Stimulated activated effector memory CD8-positive, alpha-beta T cell treated with anti-CD3 and anti-CD28 coated beads, Interleukin-12 subunit alpha, Interleukin-12 subunit beta, amount 100 ng/mL, for 72 hours (primary cell): Measurements from ENCODE around the gene GLIPR2.
"Not testable (repeated sequence)": the region's sequence is repeated elsewhere in the genome, so short reads cannot be mapped to it uniquely, and the experiment has no call there.

Experiments
- ATAC-seq: fragments of 150-1000 bp; cut with Tn5 transposase; 2 replicates; pipeline ENCODE4 v1.10.0; 2021
- DNase-seq, 2 donors: peaks; one replicate each; pipeline ENCODE4 v3.0.0; 2021 to 2022; ENCODE audit warnings: low spot score in 2 of 2
- H3K27ac Mint-ChIP-seq: one replicate; pipeline ENCODE4 v1.8.0; 2022; ENCODE audit warnings: mild to moderate bottlenecking, mixed read lengths
- H3K36me3 Mint-ChIP-seq: one replicate; pipeline ENCODE4 v1.8.0; 2022; ENCODE audit warnings: mild to moderate bottlenecking, mixed read lengths
- H3K4me1 Mint-ChIP-seq: one replicate; pipeline ENCODE4 v1.8.0; 2022; ENCODE audit warnings: mixed read lengths
- H3K4me3 Mint-ChIP-seq: one replicate; pipeline ENCODE4 v1.8.0; 2022; ENCODE audit warnings: mild to moderate bottlenecking, mixed read lengths
- H3K9me3 Mint-ChIP-seq: one replicate; pipeline ENCODE4 v1.8.0; 2022; ENCODE audit warnings: mixed read lengths

GLIPR2 gene

GRCh38 chr9:36177571-36177970, 41.0 kb downstream of the GLIPR2 start:
- no peak overlapping the region for H3K4me3 Mint-ChIP-seq
- DNase-seq (no peak), ATAC-seq (no peak)
- H3K27ac Mint-ChIP-seq, result no peak overlapping the region
- no peaks in the 10 kb centered on the region for H3K9me3 Mint-ChIP-seq
- H3K4me1 Mint-ChIP-seq, result no peaks in the 10 kb centered on the region
- H3K36me3 Mint-ChIP-seq, result no peaks in the 10 kb centered on the region

- ATAC-seq, H3K9me3 Mint-ChIP-seq, DNase-seq, H3K4me1 Mint-ChIP-seq, H3K36me3 Mint-ChIP-seq, H3K27ac Mint-ChIP-seq, H3K4me3 Mint-ChIP-seq: not testable (repeated sequence)
Measured at GRCh38 chr9:36180243-36180642, 43.7 kb downstream of the GLIPR2 start.

- peaks cover 38% of the 10 kb centered on the region for H3K4me1 Mint-ChIP-seq
- peaks cover 6% of the 10 kb centered on the region for H3K36me3 Mint-ChIP-seq
- no peak overlapping the region for H3K4me3 Mint-ChIP-seq
- H3K9me3 Mint-ChIP-seq, result no peaks in the 10 kb centered on the region
- no peak for DNase-seq
- ATAC-seq, result no peak
- H3K27ac Mint-ChIP-seq, result peak overlapping the region; percentile 35
Measured at GRCh38 chr9:36187414-36187813, 50.9 kb downstream of the GLIPR2 start.

GRCh38 chr9:36188212-36188611, 51.7 kb downstream of the GLIPR2 start:
- ATAC-seq (no peak), DNase-seq (no peak)
- Mint-ChIP-seq H3K4me3 (no peak overlapping the region), H3K9me3 (no peaks in the 10 kb centered on the region), H3K36me3 (peaks cover 11% of the 10 kb centered on the region), H3K27ac (peak overlapping the region; percentile 35), H3K4me1 (peaks cover 46% of the 10 kb centered on the region)

GRCh38 chr9:36189976-36190375, 53.4 kb downstream of the GLIPR2 start:
- peak overlapping the region; percentile 95 for H3K27ac Mint-ChIP-seq

GRCh38 chr9:36190388-36191289, 54.1 kb downstream of the GLIPR2 start, which contains the start of gene CLTA:
Gene CLTA, plus strand, starts transcription at chr9:36190921. Its CDS starts 136 bp downstream, at chr9:36191057.
- peak; percentile 99 for ATAC-seq
- Mint-ChIP-seq H3K27ac (peak within 1 kb of the TSS; percentile 95), H3K4me1 (peaks cover 68% of the 10 kb centered on the region), H3K4me3 (peak within 1 kb of the TSS; percentile 92), H3K9me3 (no peaks in the 10 kb centered on the region), H3K36me3 (peaks cover 30% of the 10 kb centered on the region)
- DNase-seq, result peak; percentile 79 to 94

More at GRCh38 chr9:36189976-36190375, 53.4 kb downstream of the GLIPR2 start:
- H3K9me3 Mint-ChIP-seq, result no peaks in the 10 kb centered on the region
- DNase-seq (no peak), ATAC-seq (no peak)
- H3K4me3 Mint-ChIP-seq, result peak overlapping the region; percentile 92
- peaks cover 23% of the 10 kb centered on the region for H3K36me3 Mint-ChIP-seq
- peaks cover 64% of the 10 kb centered on the region for H3K4me1 Mint-ChIP-seq

GRCh38 chr9:36191290-36191645, 54.7 kb downstream of the GLIPR2 start:
- DNase-seq (peak; percentile 22 to 73), ATAC-seq (peak; percentile 44)
- Mint-ChIP-seq H3K27ac (peak overlapping the region; percentile 95), H3K36me3 (peaks cover 36% of the 10 kb centered on the region), H3K9me3 (no peaks in the 10 kb centered on the region), H3K4me1 (peaks cover 68% of the 10 kb centered on the region), H3K4me3 (peak overlapping the region; percentile 92)

- H3K4me1 Mint-ChIP-seq, result peaks cover 68% of the 10 kb centered on the region
- DNase-seq (no peak), ATAC-seq (no peak)
- H3K36me3 Mint-ChIP-seq, result peaks cover 40% of the 10 kb centered on the region
- peak overlapping the region; percentile 95 for H3K27ac Mint-ChIP-seq
- peak overlapping the region; percentile 92 for H3K4me3 Mint-ChIP-seq
- H3K9me3 Mint-ChIP-seq, result no peaks in the 10 kb centered on the region
Measured at GRCh38 chr9:36191686-36192085, 55.2 kb downstream of the GLIPR2 start.

GRCh38 chr9:36192196-36192595, 55.7 kb downstream of the GLIPR2 start:
- H3K4me1 Mint-ChIP-seq, result peaks cover 66% of the 10 kb centered on the region
- H3K9me3 Mint-ChIP-seq, result no peaks in the 10 kb centered on the region
- DNase-seq, result no peak
- H3K27ac Mint-ChIP-seq, result peak overlapping the region; percentile 95
- no peak for ATAC-seq
- H3K4me3 Mint-ChIP-seq, result peak overlapping the region; percentile 92
- peaks cover 45% of the 10 kb centered on the region for H3K36me3 Mint-ChIP-seq

GRCh38 chr9:36193023-36193422, 56.5 kb downstream of the GLIPR2 start:
- peaks cover 53% of the 10 kb centered on the region for H3K36me3 Mint-ChIP-seq
- ATAC-seq, result no peak
- H3K4me3 Mint-ChIP-seq, result peak overlapping the region; percentile 92
- H3K4me1 Mint-ChIP-seq, result peaks cover 58% of the 10 kb centered on the region
- DNase-seq, result no peak
- no peaks in the 10 kb centered on the region for H3K9me3 Mint-ChIP-seq
- peak overlapping the region; percentile 65 for H3K27ac Mint-ChIP-seq

GRCh38 chr9:36194326-36195000, 57.9 kb downstream of the GLIPR2 start:
- Mint-ChIP-seq H3K36me3 (peaks cover 68% of the 10 kb centered on the region), H3K9me3 (no peaks in the 10 kb centered on the region), H3K27ac (peak overlapping the region; percentile 65), H3K4me3 (peak overlapping the region; percentile 92), H3K4me1 (peaks cover 48% of the 10 kb centered on the region)
- DNase-seq (no peak), ATAC-seq (no peak)

- Mint-ChIP-seq H3K9me3 (no peaks in the 10 kb centered on the region), H3K4me3 (no peak overlapping the region), H3K27ac (peak overlapping the region; percentile 94), H3K36me3 (peaks cover 99% of the 10 kb centered on the region), H3K4me1 (peaks cover 44% of the 10 kb centered on the region)
- ATAC-seq, result no peak
- DNase-seq, result no peak
Measured at GRCh38 chr9:36204906-36205547, 68.5 kb downstream of the GLIPR2 start.

GRCh38 chr9:36207016-36207415, 70.5 kb downstream of the GLIPR2 start:
- peaks cover 54% of the 10 kb centered on the region for H3K4me1 Mint-ChIP-seq
- H3K9me3 Mint-ChIP-seq, result no peaks in the 10 kb centered on the region
- H3K4me3 Mint-ChIP-seq, result peak overlapping the region; percentile 55
- DNase-seq (no peak), ATAC-seq (peak; percentile 46)
- H3K36me3 Mint-ChIP-seq, result peaks cover 100% of the 10 kb centered on the region
- peak overlapping the region; percentile 94 for H3K27ac Mint-ChIP-seq

- peak; percentile 80 for ATAC-seq
- peaks cover 100% of the 10 kb centered on the region for H3K36me3 Mint-ChIP-seq
- no peaks in the 10 kb centered on the region for H3K9me3 Mint-ChIP-seq
- peak overlapping the region; percentile 55 for H3K4me3 Mint-ChIP-seq
- H3K27ac Mint-ChIP-seq, result peak overlapping the region; percentile 94
- DNase-seq, result no peak
- H3K4me1 Mint-ChIP-seq, result peaks cover 54% of the 10 kb centered on the region
Measured at GRCh38 chr9:36207546-36208012, 71.0 kb downstream of the GLIPR2 start.
